ENCODE results near the gene GABRD.
"Not testable (repeated sequence)": the region's sequence is repeated elsewhere in the genome, so short reads cannot be mapped to it uniquely, and the experiment has no call there.

Gene GABRD

GRCh38 chr1:1979482-1980165, 39.5 kb upstream of the GABRD start:
- Histone ChIP-seq H3K4me1 (ENCODE audit: insufficient read depth, low read length) (no peaks in the 10 kb centered on the region), H3K9me3 (ENCODE audit: control insufficient read depth, insufficient read depth, low read length) (no peaks in the 10 kb centered on the region), H3K9ac (ENCODE audit: low read depth, low read length) (no peak overlapping the region), H3K36me3 (ENCODE audit: insufficient read depth, low read length) (no peaks in the 10 kb centered on the region)

DNA sequence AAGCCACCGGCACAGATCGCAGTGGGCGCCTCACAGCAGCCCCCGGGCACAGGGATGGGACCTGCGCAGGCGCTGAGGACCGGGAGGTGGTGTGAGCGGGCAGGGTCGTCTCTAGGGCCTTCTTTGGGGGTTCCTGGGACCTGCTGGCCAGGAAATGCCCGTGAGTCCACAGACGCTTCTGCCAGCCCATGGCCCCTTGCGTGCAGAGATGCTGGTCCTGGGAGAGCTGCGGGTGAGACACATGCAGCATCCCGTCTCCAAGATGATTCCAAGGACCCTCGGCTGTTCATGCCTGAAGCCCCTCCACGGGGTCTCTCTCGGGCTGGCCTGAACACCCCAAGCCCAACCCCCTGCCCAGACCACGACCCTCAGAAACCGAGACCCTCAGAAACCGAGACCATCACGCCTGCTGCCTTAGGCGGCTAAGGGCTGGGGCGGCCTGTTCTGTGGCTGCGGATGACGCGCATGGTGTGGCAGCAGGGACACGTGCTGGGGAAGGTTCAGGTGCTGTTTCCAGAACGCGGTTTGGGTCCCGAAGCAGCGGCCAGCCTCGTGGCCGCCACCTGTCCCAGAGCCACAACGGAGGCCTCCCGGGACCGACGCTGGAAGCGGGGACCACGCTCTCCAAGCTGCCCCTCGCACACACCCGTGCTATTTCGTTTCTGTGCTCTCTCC, 38.5 kb upstream of the GABRD start:
- Histone ChIP-seq H3K9ac (ENCODE audit: low read depth, low read length) (no peak overlapping the region), H3K9me3 (ENCODE audit: control insufficient read depth, insufficient read depth, low read length) (no peaks in the 10 kb centered on the region), H3K36me3 (ENCODE audit: insufficient read depth, low read length) (no peaks in the 10 kb centered on the region), H3K4me1 (ENCODE audit: insufficient read depth, low read length) (no peaks in the 10 kb centered on the region)

- H3K4me1 ChIP-seq (ENCODE audit: insufficient read depth, low read length): no peaks in the 10 kb centered on the region
- H3K9me3 ChIP-seq (ENCODE audit: control insufficient read depth, insufficient read depth, low read length): no peaks in the 10 kb centered on the region
- H3K9ac ChIP-seq (ENCODE audit: low read depth, low read length): no peak overlapping the region
Observed at GRCh38 chr1:1981142-1981500, 38.0 kb upstream of the GABRD start.

DNA sequence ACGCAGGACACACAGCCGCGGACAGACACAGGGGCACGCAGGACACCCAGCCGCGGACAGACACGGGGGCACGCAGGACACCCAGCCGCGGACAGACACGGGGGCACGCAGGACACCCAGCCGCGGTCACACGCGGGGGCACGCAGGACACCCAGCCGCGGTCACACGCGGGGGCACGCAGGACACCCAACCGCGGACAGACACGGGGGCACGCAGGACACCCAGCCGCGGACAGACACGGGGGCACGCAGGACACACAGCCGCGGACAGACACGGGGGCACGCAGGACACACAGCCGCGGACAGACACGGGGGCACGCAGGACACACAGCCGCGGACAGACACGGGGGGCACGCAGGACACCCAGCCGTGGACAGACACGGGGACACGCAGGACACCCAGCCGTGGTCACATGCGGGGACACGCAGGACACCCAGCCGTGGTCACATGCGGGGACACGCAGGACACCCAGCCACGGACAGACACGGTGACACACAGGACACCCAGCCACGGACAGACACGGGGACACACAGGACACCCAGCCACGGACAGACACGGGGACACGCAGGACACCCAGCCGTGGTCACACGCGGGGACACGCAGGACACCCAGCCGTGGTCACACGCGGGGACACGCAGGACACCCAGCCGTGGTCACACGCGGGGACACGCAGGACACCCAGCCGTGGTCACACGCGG, 37.4 kb upstream of the GABRD start:
- not testable (repeated sequence) for H3K4me1 ChIP-seq (ENCODE audit: insufficient read depth, low read length); H3K9ac ChIP-seq (ENCODE audit: low read depth, low read length); H3K36me3 ChIP-seq (ENCODE audit: insufficient read depth, low read length); H3K9me3 ChIP-seq (ENCODE audit: control insufficient read depth, insufficient read depth, low read length)

More at GRCh38 chr1:1981142-1981500, 38.0 kb upstream of the GABRD start:
- H3K36me3 ChIP-seq (ENCODE audit: insufficient read depth, low read length): no peaks in the 10 kb centered on the region

DNA sequence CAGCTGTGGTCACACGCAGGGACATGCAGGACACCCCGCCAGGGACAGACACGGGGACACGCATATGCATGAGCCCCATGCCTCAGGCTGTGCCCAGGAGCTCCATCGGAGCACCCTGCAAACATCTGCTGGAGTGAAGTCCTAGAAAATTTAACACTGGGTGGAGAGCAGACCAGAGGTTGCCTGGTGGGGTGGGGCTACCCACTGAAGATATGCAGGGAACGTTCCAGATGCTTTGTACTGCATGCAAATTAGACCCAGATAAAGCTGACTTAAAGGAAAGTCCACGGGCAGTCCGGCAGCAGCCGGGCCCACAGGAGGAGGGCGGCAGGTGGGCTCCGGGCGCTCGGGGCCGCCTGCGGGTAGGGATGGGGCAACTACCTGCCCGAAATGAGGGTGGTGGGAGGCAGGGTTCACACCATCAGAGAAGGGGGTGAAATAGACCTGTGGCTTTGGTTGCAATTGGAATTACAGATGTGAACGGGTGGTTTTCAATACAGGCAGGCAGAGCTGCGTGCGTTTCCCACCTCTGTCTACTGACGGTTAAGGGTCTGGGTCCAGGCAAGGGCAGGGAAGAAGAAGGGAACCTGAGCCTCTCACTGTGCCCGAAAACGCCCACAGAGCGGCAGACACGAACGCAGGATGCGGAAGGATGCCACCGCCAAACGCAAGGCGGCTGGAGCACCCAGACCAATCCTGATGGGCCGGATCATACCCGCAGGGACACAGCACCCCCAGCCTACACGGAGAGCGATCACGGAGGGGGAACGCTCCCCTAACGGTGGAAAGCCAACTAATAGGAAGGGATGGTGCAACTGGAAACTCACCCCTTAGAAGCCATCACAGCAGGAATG, 36.5 kb upstream of the GABRD start:
- no peak overlapping the region for H3K9ac ChIP-seq (ENCODE audit: low read depth, low read length)
- H3K4me1 ChIP-seq (ENCODE audit: insufficient read depth, low read length): peaks cover 3% of the 10 kb centered on the region; the same call in 1 of the 2 replicates
- H3K36me3 ChIP-seq (ENCODE audit: insufficient read depth, low read length): no peaks in the 10 kb centered on the region
- no peaks in the 10 kb centered on the region for H3K9me3 ChIP-seq (ENCODE audit: control insufficient read depth, insufficient read depth, low read length)

GRCh38 chr1:1984560-1985070, 34.5 kb upstream of the GABRD start:
- Histone ChIP-seq H3K4me1 (ENCODE audit: insufficient read depth, low read length) (peaks cover 3% of the 10 kb centered on the region; the same call in 1 of the 2 replicates), H3K36me3 (ENCODE audit: insufficient read depth, low read length) (no peaks in the 10 kb centered on the region), H3K9me3 (ENCODE audit: control insufficient read depth, insufficient read depth, low read length) (no peaks in the 10 kb centered on the region), H3K9ac (ENCODE audit: low read depth, low read length) (no peak overlapping the region)

DNA sequence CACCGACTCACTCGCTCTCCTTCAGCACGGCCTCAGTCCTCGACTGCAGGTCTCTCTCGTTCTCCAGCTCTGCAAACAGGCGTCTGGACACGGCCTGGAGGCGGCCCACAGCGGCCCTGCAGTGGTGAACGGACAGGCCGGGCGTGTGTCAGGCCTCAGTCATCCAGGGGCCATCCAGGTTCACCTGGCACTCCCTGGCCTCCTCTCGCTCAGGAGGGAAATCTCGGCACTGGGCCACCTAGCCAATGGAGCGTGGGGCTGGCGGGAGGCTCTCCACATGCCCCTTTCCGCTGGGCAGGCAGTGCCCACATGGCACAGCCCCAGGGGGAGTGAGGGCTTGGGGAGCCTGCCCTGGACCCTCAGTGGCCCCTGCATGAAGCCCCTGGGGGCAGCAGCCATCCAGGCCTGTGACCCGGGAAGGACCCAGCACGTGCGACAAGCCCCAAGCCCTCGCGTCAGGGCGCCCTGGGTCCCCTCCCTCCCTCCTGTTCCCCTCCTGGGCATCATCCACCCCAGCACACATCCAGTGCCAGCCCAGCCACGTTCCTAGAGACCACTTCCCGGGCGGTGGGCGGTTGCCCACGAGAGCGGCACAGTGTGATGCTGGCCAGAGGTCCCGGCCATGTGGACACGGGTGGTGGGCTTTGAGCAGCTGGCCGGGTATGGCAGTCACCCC, 33.6 kb upstream of the GABRD start:
- no peak overlapping the region for H3K9ac ChIP-seq (ENCODE audit: low read depth, low read length)
- H3K4me1 ChIP-seq (ENCODE audit: insufficient read depth, low read length): peaks cover 5% of the 10 kb centered on the region; the same call in 1 of the 2 replicates
- no peaks in the 10 kb centered on the region for H3K9me3 ChIP-seq (ENCODE audit: control insufficient read depth, insufficient read depth, low read length)

DNA sequence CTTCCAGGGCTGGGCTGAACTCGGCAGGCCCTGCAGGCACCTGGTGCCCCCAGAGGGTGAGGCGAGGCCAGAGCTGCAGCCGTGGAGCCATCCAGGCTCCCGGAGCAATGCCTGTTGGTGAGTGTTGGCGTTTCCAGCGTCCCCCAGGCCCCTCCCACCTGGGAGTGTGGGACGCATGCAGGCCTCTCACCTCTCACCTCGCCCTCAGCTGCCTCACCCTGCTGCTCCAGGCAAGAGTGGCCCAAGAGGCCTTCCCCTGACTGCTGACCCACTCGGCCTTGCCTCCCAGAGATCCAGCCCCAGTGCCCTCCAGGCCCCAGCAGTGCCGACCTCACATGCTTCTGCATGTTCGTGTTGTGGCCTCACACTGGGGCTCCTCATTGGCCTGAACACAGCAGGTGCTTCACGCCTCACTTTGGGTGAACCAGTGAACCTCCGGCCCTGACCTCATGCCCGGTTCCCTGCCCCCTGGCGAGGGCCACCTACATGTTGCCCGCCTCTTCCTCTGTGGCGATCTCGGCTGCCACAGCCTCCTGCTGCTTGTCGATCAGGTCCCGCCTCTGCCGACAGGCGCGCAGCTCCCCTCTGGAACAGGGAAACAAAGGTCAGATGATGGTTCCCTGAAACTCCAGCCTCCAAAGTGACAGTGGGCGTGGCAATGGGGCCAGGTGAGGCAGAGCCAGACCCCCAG, 32.5 kb upstream of the GABRD start:
- Histone ChIP-seq H3K9me3 (ENCODE audit: control insufficient read depth, insufficient read depth, low read length) (no peaks in the 10 kb centered on the region), H3K36me3 (ENCODE audit: insufficient read depth, low read length) (no peaks in the 10 kb centered on the region), H3K4me1 (ENCODE audit: insufficient read depth, low read length) (peaks cover 7% of the 10 kb centered on the region; the same call in 1 of the 2 replicates), H3K9ac (ENCODE audit: low read depth, low read length) (no peak overlapping the region)

More for the DNA sequence above, 33.6 kb upstream of the GABRD start:
- no peaks in the 10 kb centered on the region for H3K36me3 ChIP-seq (ENCODE audit: insufficient read depth, low read length)

- Histone ChIP-seq H3K9ac (ENCODE audit: low read depth, low read length) (no peak overlapping the region), H3K36me3 (ENCODE audit: insufficient read depth, low read length) (no peaks in the 10 kb centered on the region), H3K9me3 (ENCODE audit: control insufficient read depth, insufficient read depth, low read length) (no peaks in the 10 kb centered on the region), H3K4me1 (ENCODE audit: insufficient read depth, low read length) (peaks cover 7% of the 10 kb centered on the region; the same call in 1 of the 2 replicates)
Observed at GRCh38 chr1:1987142-1987510, 32.0 kb upstream of the GABRD start.

- H3K4me1 ChIP-seq (ENCODE audit: insufficient read depth, low read length): peaks cover 7% of the 10 kb centered on the region; the same call in 1 of the 2 replicates
- no peaks in the 10 kb centered on the region for H3K9me3 ChIP-seq (ENCODE audit: control insufficient read depth, insufficient read depth, low read length)
- no peak overlapping the region for H3K9ac ChIP-seq (ENCODE audit: low read depth, low read length)
- H3K36me3 ChIP-seq (ENCODE audit: insufficient read depth, low read length): no peaks in the 10 kb centered on the region
Observed at GRCh38 chr1:1988061-1988945, 30.8 kb upstream of the GABRD start.

DNA sequence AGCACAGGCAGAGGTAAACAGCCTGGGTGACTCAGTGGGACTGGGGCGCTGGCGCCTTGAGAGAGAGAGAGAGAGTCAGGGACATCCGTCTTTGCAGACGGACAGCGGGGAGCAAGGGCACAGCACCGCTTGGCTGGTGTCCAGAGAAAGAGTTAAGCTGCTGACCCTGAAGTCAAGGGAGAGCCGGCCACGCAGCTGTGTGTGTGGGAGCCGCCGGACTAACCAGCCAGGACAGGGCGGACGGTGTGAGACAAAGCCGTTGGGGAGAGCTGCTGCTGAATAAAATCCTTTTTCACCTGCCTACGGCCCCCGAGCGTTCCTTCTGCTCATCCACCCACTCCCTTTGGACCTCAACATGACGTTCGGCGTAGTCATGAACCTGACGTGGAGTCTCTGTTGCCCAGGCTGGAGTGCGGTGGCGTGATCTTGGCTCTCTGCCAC, 30.0 kb upstream of the GABRD start:
- Histone ChIP-seq H3K36me3 (ENCODE audit: insufficient read depth, low read length) (no peaks in the 10 kb centered on the region), H3K9me3 (ENCODE audit: control insufficient read depth, insufficient read depth, low read length) (no peaks in the 10 kb centered on the region), H3K4me1 (ENCODE audit: insufficient read depth, low read length) (peaks cover 7% of the 10 kb centered on the region; the same call in 1 of the 2 replicates), H3K9ac (ENCODE audit: low read depth, low read length) (no peak overlapping the region)

DNA sequence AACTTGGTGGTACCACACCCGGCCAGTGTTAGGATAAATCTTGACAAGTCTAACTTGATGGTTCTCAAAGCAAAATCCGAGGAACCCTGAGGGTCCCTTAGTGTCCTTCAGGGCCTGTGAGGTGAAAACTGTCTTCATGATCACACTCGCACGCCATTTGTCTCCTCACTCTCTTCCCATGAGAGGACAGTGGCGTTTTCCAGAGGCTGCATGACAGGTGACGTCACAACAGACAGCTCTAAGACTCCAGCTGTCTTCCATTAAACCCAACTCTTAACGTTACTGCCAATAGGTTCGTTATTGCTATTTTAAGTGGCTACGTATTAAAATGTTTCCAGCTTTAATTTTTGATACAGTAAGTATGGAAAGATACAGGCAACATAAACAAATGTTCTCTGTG, 29.4 kb upstream of the GABRD start:
- H3K9me3 ChIP-seq (ENCODE audit: control insufficient read depth, insufficient read depth, low read length): no peaks in the 10 kb centered on the region
- peaks cover 7% of the 10 kb centered on the region; the same call in 1 of the 2 replicates for H3K4me1 ChIP-seq (ENCODE audit: insufficient read depth, low read length)
- H3K9ac ChIP-seq (ENCODE audit: low read depth, low read length): no peak overlapping the region
- no peaks in the 10 kb centered on the region for H3K36me3 ChIP-seq (ENCODE audit: insufficient read depth, low read length)

Measured in ES-I3 (cell line).